Measurements from ENCODE around the gene PDE6B.

The PDE6B gene

DNA sequence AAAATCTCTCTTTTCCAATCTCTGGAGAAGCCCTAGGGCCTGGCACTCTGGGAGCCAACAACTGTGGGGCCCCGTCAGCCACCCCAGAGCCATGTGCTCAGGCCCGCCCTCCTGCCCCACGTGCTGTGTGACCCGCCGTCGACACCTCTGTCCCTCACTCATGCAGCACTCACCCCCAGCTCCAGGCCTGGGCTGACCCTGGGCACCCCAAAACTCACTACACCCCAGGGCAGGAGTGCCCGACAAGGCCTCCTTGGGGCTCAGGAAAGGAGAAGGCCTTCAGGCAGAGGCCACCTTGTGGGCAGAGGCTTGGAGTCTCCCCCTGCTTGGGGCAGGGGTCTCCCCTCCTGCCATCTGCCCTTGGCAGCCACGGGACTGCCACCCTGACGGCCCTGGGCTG lies 54.7 kb downstream of the PDE6B start:
- in situ Hi-C loops (cut with HindIII; ENCODE audit: low pct_unique_long_range_greater_than_20kb, low sequenced_read_pairs) = no loop called here
- no peak for TF ChIP-seq JUND (IDR thresholded peaks at IDR 0.05; ENCODE audit: low read depth)
- no peak for DNase-seq (ENCODE audit: low read depth in 1 of 2, low spot score in 1 of 2)

DNA sequence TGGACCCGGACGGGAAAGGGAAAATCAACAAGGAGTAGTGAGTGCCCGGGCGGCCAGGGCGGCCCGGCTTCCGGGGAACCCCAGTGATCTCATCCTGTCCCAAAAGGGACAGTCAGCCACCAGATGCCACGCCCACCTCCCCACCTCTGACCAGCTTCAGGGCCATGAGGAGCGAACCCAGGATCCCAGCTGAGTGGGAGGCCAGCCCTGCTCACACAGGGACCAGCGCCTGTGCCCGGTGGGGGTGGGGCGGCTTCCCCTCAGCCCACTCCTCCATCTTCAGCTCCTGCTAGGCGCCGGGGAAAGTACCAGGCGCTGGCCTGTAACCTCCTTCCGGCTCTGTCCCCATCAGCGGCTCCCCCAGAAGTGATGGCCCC lies 55.2 kb downstream of the PDE6B start:
- no peak for TF ChIP-seq JUND (IDR thresholded peaks at IDR 0.05; ENCODE audit: low read depth)
- no peak for DNase-seq (ENCODE audit: low read depth in 1 of 2, low spot score in 1 of 2)
- in situ Hi-C loops (cut with HindIII; ENCODE audit: low pct_unique_long_range_greater_than_20kb, low sequenced_read_pairs) = no loop called here

DNA sequence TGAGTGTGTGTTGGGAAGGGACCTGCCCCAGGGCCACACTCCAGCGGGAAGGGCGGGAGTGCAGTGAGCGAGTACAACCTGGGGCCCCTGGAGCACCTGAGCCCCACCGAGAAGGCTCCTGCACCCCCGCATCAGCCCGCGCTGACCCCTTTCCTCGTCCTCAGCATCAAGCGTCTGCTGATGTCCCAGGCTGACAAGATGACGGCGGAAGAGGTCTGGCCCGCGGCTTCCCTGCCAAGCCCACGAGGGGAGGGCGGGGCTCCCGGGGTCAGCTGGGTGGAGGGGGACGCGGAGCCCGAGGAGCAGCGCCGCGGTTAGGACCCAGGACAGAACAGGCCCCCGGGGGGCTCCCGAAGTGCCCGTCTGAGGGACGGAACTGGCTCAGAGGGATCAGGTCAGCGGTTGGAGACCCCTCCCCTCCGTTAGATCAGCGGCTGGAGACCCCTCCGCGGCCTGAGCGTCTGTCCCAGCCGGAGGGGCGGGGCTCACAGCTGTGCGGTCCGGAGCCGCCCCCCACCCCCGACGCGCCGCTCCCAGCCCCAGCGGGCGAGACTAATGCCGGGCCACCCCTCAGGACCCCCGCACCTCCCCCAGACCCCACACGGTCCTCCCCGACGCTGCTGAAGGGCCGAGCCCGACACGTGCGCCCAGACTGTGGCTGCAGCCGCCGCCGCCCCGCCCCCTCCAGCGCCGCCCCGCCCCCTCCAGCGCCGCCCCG lies 55.7 kb downstream of the PDE6B start:
- no peak for TF ChIP-seq JUND (IDR thresholded peaks at IDR 0.05; ENCODE audit: low read depth)
- no peak for DNase-seq (ENCODE audit: low read depth in 1 of 2, low spot score in 1 of 2)
- in situ Hi-C loops (cut with HindIII; ENCODE audit: low pct_unique_long_range_greater_than_20kb, low sequenced_read_pairs) = no loop called here

DNA sequence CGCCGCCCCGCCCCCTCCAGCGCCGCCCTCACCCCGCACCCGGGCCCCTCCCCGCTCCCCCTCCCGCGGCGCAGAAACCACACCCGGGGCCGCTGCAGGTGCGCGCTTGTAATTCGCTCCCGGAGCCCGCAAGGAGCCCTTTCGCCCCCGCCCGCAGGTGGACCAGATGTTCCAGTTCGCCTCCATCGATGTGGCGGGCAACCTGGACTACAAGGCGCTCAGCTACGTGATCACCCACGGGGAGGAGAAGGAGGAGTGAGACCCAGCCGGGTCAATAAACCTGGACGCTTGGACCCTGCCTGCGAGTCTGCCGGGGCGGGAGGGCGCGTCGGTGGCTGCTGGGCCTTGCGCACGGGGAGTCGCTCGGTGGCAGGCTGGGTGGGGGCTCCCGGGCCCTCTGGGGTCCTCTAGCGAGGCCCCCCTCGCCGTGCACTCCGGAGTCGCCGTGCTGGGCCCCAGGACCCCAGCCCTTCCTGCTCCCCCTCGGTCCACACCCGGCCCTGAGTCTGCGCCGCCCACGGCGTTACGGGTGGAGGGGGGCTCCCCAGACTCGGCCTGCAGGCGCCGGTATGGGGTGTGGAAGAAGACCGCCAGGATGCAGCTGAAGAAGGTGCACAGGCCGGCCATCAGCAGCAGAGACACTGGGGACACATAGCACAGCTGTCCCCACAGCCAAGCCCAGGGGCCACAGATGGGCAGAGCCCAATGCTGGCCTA lies 56.5 kb downstream of the PDE6B start:
- in situ Hi-C loops (cut with HindIII; ENCODE audit: low pct_unique_long_range_greater_than_20kb, low sequenced_read_pairs) = no loop called here
- peak in 1 of 2 experiments; percentile 37 for DNase-seq (ENCODE audit: low read depth in 1 of 2, low spot score in 1 of 2)
- no peak for TF ChIP-seq JUND (IDR thresholded peaks at IDR 0.05; ENCODE audit: low read depth)

DNA sequence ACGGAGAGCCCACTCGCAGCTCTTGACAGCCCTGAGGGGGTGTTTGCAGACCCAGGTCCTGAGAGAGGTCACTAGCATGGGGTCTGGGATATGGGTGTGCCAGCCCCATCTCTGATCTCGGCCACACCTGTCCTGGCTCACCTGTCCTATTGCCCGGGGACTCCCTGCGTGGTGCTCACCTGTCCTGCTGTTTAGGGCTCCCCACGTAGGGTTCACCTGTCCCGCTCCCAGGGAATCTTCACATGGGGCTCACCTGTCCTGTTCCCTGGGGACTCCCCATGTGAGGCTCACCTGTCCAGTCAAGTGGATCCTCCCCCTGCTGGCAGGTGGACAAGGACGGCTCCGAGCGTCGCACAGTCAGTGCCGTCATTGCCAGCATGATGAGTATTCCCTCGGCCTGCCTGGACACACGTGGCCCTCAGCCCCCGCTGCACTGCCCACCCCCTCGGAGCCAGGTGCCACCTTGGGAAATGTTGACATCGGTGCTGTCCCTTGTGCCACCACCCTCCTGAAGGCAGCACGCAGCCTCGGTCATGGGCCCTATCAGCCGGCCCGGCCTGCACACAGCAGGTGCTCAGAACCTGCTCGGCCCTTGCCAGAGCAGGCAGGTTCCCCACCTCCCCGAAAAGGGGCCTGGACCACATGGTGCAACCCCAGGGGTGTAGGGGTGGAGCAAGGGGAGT lies 57.3 kb downstream of the PDE6B start:
- TF ChIP-seq JUND (IDR thresholded peaks at IDR 0.05; ENCODE audit: low read depth) = no peak
- in situ Hi-C loops (cut with HindIII; ENCODE audit: low pct_unique_long_range_greater_than_20kb, low sequenced_read_pairs) = no loop called here
- no peak for DNase-seq (ENCODE audit: low read depth in 1 of 2, low spot score in 1 of 2)

DNA sequence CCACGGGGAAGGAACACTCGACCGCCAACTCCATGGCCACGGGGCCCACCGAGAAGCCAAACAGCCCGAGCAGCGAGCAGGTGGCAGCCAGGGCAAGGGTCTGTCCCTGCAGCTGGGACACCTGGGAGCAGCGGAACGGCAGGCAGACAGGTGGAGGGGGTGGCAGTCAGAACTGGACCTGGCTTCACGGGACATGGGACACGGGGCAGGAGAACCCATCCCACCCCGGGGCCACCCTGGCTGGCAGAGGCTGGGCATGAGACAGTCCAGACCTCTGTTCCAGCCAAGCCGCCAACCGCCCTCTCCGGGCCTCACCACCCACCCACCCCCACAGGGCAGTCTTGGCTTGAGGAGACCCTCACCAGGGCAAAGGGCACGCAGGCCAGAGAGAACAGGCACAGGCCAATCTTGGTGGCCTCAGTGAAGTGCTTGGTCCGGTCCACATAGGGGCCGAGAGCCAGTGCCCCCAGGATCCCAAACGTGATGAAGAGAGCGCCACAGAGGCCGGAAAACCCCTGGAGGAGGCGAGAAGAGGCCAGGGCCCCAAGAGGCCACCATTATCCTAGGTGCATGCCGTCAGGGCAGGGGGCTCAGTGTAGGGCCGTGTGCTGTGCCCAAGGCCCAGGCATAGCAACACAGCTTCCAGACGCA lies 58.0 kb downstream of the PDE6B start:
- no peak for DNase-seq (ENCODE audit: low read depth in 1 of 2, low spot score in 1 of 2)
- in situ Hi-C loops (cut with HindIII; ENCODE audit: low pct_unique_long_range_greater_than_20kb, low sequenced_read_pairs) = no loop called here
- no peak for TF ChIP-seq JUND (IDR thresholded peaks at IDR 0.05; ENCODE audit: low read depth)

DNA sequence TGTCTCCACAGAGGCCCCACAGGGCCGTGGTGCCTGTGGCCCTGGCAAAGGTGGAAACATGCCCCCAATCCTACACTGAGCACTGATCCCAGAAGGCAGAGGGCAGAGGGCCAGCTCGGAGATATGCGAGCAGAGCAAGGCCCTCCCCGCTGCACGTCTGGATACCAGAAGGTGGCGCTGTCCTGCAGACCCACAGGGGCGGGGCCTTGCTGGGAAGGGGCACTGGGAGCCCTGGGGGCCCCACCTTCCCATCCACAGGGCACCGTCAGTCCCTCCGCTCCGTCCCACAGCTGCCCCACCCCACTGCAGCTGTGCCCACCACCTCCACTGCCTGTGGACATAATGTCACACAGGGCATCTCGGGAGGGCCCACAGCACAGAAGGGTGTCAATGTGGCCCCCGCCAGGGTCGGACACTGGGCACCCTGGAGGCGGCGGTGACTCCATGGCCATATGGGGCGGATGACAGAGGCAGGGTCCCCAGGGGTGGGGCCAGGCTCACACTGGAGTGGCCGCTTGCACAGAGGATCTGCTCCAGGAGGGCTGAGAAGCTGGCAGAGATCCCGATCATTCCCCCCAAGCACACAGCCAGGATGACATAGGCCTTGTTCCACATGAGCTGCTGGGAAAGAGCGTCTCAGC lies 58.7 kb downstream of the PDE6B start:
- DNase-seq (ENCODE audit: low read depth in 1 of 2, low spot score in 1 of 2) = peak; percentile 62 to 66
- TF ChIP-seq JUND (IDR thresholded peaks at IDR 0.05; ENCODE audit: low read depth) = no peak
- in situ Hi-C loops (cut with HindIII; ENCODE audit: low pct_unique_long_range_greater_than_20kb, low sequenced_read_pairs) = no loop called here

DNA sequence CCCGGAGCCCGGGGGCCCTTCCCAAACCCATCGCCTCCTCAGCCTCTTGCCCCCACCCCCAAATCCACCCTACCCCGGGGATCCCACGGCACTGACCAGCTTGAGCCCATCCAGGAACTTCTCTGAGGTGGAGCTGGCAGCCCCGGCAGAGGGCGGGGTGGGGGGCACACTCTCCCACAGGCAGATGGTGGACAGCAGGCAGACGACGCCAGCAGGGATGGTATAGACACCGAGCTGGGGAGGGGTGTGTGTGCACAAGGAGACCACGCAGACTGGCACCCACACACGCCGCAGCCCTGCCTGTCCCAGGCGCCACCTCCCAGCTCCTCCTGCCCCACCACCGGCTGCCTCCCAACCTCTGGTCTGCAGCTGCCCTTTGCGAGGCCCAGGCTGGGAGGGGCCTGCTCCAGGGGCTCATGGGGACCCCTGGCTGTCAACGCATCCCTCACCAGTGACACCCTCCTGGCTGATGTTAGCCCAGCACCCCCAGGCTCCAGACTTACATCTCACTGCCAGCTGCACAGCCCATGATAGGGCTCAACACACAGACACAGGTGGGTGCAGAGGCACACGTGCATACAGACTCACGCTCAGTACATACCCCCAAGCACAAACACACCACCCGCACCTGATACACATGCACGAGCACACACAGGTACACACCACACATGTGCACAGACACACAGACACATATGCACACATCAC lies 59.4 kb downstream of the PDE6B start:
- no peak for DNase-seq (ENCODE audit: low read depth in 1 of 2, low spot score in 1 of 2)
- in situ Hi-C loops (cut with HindIII; ENCODE audit: low pct_unique_long_range_greater_than_20kb, low sequenced_read_pairs) = no loop called here
- TF ChIP-seq JUND (IDR thresholded peaks at IDR 0.05; ENCODE audit: low read depth) = no peak

DNA sequence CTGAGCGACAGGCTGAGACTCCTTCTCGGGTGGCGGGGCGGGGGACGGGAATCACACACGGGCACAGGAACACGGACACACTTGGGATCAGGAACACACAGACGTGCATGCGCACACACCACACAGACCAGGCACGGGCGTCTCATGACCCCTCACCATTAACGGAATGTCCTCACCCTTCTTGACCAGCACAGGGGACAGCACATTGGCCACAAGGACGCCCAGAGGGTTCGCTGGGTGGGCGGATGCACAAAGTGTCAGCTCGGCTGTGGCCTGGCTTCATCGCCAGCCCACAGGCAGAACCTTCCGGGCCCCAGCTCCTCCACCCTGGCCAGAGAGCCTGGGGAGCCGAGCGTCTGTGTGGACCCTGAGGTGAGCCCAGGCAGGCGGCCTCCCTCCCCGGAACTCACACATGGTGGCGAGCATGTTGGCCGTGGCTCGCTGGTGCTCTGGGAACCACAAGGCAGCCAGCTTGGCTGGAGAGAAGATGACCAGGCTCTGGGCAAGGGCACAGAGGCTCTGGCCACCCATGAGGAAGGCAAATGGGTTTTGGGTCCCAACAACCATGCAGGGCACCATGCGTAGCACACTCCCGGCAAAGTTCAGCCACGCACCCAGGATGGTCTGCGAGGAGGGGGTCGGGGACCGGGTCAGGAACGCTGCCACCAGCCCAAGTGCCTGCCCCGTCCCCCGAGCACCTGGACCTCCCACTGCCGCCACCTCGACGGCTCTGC lies 60.5 kb downstream of the PDE6B start:
- in situ Hi-C loops (cut with HindIII; ENCODE audit: low pct_unique_long_range_greater_than_20kb, low sequenced_read_pairs) = no loop called here
- TF ChIP-seq JUND (IDR thresholded peaks at IDR 0.05; ENCODE audit: low read depth) = no peak
- DNase-seq (ENCODE audit: low read depth in 1 of 2, low spot score in 1 of 2) = no peak

DNA sequence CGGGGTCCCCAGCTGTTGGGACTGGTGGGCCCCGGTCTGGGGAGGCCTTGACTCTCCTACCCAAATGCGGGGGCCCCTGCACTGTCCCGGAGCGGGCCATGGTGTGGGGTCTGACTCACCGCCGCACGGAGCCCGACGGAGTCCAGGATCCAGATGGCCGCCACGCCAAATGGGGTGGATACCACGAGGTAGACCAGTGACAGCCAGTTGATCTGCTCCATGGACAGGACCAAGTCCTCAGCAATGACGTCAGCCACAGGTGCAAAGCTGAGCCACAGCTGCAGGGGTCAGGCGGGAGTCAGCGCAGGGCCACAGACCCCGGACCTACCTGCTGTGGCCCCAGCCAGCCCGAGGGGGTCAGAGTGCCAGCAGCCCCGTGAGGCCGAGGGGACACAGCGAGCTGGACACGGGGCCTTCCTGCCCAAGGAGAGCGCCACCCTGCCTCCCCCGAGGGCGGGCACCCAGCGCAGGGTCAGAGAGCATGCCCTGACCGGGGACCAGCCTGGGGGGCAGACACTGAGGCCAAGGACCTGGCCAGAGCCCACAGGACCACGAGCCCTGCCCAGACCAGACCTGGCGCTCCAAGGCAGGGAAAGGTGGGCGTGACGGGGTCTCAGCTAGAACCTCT lies 61.2 kb downstream of the PDE6B start:
- in situ Hi-C loops (cut with HindIII; ENCODE audit: low pct_unique_long_range_greater_than_20kb, low sequenced_read_pairs) = no loop called here
- TF ChIP-seq JUND (IDR thresholded peaks at IDR 0.05; ENCODE audit: low read depth) = no peak
- DNase-seq (ENCODE audit: low read depth in 1 of 2, low spot score in 1 of 2) = no peak
